A549 treated with AZD9567 at 1 μM for 4 hours (cell line): ENCODE data around the gene GNAI1. TPM values are rescaled to one million over a fixed set of nuclear protein-coding genes. Genes with fewer than 3 reads are reported as not detected.

Experiments
- total RNA-seq: library from RNA; stranded (reverse); fragments of 200-300 nt; extraction: Qiagen RNA extraction; gene quantifications from 5 replicates; pipeline ENCODE4 v1.2.3, GENCODE V29; 2022; ENCODE audit not compliant: insufficient read depth

GNAI1 gene
- total RNA-seq, result 23.3 to 40.3 TPM (median 33.5 TPM) in 5 replicates

DNA sequence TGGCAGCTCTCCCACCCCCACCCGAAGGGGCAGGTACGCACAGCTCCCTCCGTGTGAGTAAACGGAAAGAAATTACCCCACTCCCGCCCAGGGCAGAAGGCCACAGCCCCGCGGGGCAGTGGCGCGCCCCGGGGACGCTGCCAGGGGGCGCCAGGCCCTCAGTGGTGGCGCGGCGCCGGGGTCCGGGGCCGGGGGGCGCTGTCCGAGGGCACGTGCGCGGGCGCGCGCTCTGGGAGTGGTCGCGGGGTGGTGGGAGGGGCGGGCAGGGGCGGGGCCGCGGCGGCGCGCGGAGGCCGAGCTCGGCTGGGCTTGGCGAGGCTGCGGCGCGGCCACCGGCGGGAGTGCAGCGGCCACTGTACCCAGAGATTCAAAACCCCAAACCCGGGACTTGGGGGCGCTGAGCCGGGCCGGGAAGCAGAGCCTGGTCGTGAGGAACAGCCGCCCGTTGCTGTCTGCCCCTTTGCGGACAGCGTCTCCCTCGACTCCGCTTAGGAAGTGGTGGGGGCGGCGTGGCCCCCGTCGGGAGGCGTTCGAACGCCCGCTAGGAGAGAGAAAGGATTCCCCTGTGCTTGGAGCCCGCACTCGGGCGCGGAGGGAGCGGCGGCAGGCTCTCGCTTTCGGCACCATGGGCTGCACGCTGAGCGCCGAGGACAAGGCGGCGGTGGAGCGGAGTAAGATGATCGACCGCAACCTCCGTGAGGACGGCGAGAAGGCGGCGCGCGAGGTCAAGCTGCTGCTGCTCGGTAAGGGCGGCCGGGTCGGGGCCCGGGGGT is at the start of gene GNAI1:
Gene GNAI1 (plus strand): TSS at position 296 of the 773 bp plus-strand sequence. CDS start 330 bp downstream, at position 626.

